Myocyte (in vitro differentiated cells): ENCODE results near the gene TPM1. TPM values are rescaled to one million over a fixed set of nuclear protein-coding genes. Genes with fewer than 3 reads are reported as not detected.
"Not testable (repeated sequence)": the region's sequence is repeated elsewhere in the genome, so short reads cannot be mapped to it uniquely, and the experiment has no call there.

Source experiments
- DNase-seq: peaks from one replicate; pipeline ENCODE4 v3.0.0-alpha.2; 2012; ENCODE audit warnings: low read depth
- total RNA-seq: library from RNA; depleted of rRNA; stranded (reverse); fragments of >200 nt; gene quantifications from 2 replicates; pipeline ENCODE4 v1.2.3, GENCODE V29; 2014

TPM1 gene
- total RNA-seq, 1 donor from 2014 or later: 4,103 TPM

DNA sequence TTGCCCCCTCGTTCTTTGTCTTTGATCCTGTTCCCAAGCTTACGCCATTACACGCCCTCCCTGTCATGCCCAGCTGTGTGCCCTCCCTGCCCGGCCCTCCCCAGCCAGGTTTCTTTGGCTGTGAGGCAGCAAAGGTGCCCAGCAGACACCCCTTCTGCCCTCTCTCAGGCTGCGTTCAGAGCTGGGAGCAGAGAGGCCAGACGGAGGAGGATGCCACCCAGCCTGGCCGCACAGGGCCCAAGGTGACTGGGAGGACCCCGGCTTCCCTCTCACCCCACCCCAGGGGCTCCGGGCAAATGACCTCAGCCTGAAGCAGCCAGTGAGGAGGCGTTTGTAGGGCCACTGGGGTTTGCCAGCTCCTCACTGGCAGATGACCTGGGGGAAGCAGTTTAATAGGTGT is 48.3 kb downstream of the TPM1 start:
- no peak for DNase-seq

DNA sequence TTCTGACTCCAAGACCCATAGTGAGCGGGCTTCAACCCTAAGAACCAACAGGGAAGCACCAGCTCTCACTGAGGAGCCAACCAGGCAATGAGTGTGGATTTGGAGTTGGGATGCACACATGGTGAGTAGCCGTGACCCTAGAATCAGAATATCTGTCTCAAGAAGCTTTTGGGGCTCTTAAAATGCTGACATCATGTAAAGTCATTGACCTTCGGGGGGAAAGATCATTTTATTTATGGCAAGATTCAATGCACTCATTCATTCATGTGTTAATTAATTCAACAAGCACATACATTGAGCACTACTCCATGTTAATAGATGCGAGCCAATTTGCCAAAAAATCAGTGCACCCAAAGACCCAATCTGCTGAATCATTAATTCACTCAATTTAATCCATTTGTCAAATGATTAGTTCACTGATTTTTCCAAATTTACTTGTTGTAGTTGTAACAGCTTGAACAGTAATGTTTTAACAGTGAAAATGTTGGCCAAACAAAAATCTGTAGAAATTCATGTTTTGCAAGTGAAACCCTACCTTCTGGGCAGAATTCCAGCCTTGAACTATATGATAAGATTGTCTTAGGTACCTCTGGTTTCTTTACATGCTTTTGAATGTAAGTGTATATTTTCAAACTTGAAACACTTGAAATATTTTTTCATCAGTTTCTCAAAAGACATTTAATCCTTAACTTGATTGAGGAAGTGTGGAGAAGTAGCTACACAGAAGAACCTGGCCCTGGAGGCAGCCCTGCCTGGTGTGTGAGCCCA is 49.3 kb downstream of the TPM1 start:
- no peak for DNase-seq

- peak; percentile 82 for DNase-seq
These were observed 51.1 kb downstream of the TPM1 start for GRCh38 chr15:63093486-63094205.

DNA sequence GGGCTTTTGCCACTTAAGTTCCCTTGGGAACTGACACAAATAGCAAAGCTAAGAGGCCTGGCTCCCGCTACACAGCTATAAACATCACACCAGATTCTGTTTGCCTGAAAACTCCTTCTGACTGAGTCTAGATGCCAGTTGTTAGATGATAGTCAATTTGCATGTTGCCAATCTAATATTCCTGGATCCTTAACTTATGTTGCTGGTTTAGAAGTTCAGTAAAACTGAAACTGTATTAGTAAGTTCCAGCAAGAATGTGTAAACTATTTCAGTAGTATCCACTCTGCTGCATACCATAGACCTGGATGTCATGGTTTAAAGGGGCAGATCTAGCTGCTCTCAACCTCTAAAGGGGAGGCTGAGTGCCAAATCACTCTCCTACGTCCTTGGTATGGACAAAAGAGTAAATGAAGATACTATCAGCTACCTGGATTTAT is 52.0 kb downstream of the TPM1 start:
- DNase-seq: no peak

- DNase-seq: no peak
These were observed 53.6 kb downstream of the TPM1 start for GRCh38 chr15:63096178-63096577.

GRCh38 chr15:63098901-63099300 is 56.4 kb downstream of the TPM1 start:
- not testable (repeated sequence) for DNase-seq

GRCh38 chr15:63099581-63099980 is 57.0 kb downstream of the TPM1 start:
- DNase-seq: not testable (repeated sequence)

DNA sequence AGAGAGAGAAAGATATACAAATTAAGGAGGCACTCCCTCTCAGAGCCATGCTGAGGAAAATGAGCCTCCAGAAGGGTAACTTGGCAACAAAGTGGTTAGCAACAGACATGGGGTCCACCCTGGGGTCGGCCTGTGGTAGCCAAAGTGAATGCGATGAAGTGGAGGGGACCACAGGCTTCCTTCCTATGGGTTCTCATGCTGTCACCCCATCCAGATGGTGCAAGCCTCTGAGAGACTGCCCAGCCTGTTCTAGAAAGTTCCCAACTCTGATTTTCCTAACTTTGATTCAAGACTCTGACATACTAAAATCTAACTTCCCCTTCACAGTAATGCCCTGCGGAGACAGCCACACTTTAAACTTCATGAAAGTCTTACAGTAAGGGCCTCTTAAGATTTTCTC is 60.9 kb downstream of the TPM1 start:
- no peak for DNase-seq

DNA sequence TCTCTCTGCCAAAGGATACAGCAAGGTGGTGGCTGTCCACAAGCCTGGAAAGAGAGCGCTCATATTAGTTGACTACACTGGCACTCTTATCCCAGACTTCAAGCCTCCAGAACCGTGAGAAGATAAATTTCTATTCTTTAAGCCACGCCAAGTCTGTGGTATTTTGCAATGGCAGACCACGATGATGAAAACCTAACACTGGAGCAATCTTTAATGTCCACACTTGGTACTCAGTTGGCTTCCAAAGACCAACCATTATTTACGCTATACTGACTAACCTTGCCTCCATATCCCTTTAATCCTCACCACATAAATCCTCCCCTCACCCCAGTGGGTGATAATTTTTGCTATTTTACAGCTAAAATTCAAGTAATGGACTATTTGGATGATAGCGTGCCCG is 62.2 kb downstream of the TPM1 start:
- no peak for DNase-seq

DNA sequence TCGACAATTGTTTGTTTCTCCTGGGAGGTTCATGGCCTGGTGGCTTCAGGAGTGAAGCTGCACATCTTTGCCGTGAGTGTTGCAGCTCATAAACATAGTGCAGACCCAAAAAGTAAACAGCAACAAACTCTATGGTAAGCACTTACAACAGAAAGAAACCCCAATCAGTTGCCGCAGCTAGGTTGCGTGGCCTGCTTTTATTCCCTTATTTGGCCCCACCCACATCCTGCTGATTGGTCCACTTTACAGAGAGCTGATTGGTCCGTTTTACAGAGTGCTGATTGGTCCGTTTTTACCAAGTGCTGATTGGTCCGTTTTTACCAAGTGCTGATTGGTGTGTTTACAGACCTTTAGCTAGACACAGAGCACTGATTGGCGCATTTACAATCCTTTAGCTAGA is 62.8 kb downstream of the TPM1 start:
- DNase-seq: not testable (repeated sequence)

DNA sequence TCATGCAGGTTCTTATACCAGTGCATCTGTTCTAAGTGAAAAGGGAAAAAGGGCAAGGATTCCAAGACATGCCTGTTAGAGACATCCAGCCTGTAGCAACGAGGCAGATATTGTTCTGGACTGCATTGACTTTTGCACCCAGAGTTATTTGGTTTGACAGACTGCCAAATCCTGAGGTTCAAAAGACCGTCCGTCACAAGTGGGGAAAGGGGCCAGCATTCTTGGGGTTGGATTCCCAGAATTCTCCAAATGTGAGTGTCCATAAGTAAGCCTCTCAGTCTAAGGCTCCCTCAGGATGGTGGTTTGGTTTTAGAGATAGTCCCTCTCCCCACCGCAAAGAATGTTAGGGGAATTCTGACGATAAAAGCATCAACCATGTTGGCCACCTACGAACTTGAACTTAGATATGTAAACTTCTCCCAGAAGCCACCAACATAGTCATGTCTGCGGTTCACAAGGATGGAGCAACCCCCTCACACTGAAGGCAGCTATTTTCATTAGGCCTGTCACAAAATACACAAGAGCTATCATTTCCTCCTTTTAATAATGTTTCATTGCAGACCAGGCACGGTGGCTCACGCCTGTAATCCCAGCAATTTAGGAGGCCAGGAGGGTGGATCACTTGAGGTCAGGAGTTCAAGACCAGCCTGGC is 65.5 kb downstream of the TPM1 start:
- peak; percentile 100 for DNase-seq

- no peak for DNase-seq
These were observed 67.0 kb downstream of the TPM1 start for GRCh38 chr15:63109498-63109897.

DNA sequence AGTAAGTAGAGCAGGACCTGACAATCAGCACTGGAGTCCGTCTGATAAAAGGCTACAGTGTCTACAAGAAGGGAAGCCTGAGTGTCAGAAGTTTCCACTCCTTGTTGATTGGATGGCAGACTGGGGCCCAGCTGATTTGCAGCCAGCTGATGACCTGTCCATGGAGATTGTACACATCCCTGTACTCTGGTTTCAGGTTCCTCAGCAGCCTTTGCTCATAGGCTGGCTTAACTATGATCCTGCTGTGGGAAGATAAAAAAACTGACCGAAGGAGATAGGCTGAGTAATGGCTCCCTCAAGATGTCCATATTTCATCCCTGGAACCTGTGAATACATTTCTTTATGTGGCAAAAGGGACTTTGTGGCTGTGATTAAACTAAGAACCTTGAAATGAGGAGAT is 67.4 kb downstream of the TPM1 start:
- DNase-seq: no peak

GRCh38 chr15:63110428-63111026 is 68.0 kb downstream of the TPM1 start:
- DNase-seq: peak; percentile 35

- peak; percentile 81 for DNase-seq
These were observed 68.9 kb downstream of the TPM1 start for GRCh38 chr15:63111481-63111880.

DNA sequence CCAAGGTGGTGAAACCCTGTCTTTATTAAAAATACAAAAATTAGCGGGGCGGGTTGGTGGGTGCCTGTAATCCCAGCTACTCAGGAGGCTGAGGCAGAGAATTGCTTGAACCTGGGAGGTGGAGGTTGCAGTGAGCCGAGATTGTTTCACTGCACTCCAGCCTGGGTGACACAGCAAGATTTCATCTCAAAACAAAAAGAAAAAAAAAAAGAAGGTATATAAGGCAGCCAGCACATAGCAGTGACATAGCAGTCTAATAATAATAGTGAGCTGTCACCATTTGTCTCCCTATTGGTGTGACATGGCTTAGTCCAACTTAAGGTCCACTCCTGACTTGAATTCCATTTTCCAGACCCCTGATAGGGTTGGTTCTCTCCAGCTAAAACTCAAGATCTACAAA is 70.3 kb downstream of the TPM1 start:
- peak; percentile 66 for DNase-seq

GRCh38 chr15:63114465-63114864 is 71.9 kb downstream of the TPM1 start:
- DNase-seq: no peak

Other genes starting within 250 kb of the TPM1 start
- gene LACTB, start 79.1 kb downstream of the TPM1 start, total RNA-seq: 22.3 and 27.5 TPM in 2 replicates
- 145 and 176 TPM in 2 replicates for gene RPS27L, start 114.7 kb downstream of the TPM1 start, total RNA-seq
- 16.4 and 24.0 TPM in 2 replicates for gene RAB8B, start 146.9 kb downstream of the TPM1 start, total RNA-seq
- gene APH1B, start 234.9 kb downstream of the TPM1 start, total RNA-seq: 15.2 and 19.7 TPM in 2 replicates